GM12874 (cell line): ENCODE measurements around the gene GAPDHS.

Experiments
- TF ChIP-seq, protein P1 (sequence below): IDR thresholded peaks from 2 replicates; pipeline ENCODE4 v1.5.1; 2011; ENCODE audit warnings: low read depth, mild to moderate bottlenecking, control low read depth, low read length, moderate library complexity; ENCODE audit not compliant: insufficient read depth

GAPDHS gene

DNA sequence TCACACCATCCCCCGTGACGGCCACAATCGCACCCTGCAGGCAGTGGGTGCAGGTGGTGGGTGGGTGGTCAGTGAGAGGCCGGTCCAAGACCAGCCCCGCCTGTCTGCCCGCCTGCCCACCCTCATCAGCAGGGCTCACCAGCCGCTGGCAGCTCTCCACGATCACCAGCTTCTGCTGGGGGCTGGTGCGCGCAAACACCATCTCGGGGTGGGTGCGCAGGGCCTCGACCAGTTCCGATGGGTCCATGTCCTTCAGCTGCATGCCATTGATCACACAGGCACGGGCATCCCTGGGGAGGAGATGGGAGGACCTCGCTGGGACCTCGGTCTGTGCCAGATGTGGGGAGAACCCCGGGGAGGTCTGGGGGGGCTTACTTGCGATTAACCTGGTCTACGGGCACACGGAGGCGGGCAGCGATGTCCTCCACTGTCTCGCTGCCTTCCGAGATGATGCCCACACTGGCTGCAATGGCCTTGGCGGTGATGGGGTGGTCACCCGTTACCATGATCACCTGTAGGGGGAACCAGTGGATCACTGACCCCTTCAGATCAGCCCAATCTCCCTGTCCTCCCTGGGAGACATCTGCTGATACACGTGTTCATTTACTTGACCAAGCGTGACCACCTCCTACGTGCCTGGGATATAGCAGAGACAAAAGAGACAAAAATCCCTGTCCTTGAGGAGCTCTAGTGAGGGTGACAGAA lies 22.2 kb downstream of the GAPDHS start:
- TF ChIP-seq, protein P1, sequence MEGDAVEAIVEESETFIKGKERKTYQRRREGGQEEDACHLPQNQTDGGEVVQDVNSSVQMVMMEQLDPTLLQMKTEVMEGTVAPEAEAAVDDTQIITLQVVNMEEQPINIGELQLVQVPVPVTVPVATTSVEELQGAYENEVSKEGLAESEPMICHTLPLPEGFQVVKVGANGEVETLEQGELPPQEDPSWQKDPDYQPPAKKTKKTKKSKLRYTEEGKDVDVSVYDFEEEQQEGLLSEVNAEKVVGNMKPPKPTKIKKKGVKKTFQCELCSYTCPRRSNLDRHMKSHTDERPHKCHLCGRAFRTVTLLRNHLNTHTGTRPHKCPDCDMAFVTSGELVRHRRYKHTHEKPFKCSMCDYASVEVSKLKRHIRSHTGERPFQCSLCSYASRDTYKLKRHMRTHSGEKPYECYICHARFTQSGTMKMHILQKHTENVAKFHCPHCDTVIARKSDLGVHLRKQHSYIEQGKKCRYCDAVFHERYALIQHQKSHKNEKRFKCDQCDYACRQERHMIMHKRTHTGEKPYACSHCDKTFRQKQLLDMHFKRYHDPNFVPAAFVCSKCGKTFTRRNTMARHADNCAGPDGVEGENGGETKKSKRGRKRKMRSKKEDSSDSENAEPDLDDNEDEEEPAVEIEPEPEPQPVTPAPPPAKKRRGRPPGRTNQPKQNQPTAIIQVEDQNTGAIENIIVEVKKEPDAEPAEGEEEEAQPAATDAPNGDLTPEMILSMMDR: peak; percentile 24; the same call in 1 of the 2 replicates

DNA sequence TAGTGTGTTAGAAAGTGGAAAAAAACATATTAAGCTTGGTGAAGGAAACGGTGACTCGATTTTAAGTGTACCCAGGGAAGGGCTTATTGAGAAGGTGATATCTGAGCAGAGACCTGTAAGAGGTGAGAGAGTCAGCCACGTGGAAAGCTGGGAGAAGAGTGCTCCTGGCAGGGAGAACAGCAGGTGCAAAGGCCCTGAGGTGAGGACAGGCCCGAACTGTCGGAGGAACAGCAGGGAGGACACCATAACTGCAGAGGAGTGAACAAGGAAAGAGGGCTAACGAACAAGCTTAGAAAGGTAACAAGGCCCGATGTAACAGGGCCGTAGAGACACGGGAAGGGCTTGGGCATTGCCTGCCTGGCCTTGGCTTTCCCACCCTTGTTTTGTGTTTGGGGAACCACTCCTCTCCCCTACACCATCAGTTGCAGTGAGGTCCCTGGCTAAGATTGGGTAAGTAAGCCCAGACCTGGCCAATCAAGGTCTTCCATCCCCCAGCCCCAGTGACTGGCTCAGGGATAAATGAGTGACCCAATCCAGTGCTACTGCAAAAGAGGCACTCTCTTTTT lies 22.9 kb downstream of the GAPDHS start:
- TF ChIP-seq, protein P1: no peak

DNA sequence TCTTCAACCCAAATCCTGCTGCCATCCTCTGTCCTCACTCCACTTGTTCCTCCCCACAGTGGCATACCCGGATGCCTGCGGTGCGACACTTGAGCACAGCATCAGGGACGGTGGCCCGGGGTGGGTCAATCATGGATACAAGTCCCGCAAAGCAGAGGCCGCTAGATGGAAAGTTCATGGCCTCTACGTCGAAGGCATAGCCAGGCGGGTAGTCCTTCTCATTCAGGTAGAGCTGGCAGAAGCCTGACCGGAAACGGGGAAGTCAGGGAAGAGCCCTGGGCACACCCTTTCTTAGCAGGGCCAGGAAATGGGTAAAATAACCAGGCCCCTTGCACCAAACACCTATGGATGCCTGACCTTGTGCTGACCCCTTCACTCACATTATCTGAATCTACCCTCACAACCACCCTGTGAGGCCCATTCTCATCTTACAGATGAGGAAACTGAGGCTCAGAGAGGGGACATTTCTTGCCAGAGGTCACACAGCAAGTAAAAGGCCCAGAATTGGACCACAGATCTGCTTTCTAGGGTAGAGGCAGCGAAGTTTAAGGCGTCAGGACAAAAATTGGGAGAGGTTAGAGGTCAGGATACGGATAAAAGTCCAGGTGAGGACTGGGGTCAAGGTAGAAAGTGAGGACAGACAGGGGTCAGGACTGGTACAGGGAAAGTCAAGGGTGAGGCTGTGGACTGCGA lies 23.7 kb downstream of the GAPDHS start:
- TF ChIP-seq, protein P1: no peak

- TF ChIP-seq, protein P1: 0 out of 2 replicates have a peak, but pooled peaks have one; percentile 4
These were observed 24.5 kb downstream of the GAPDHS start for GRCh38 chr19:35557539-35558399.

- TF ChIP-seq, protein P1: no peak
These were observed 25.4 kb downstream of the GAPDHS start for GRCh38 chr19:35558400-35559280.

- TF ChIP-seq, protein P1: no peak
These were observed 26.0 kb downstream of the GAPDHS start for GRCh38 chr19:35559281-35559659.
